SH-SY5Y (cell line): ENCODE measurements around the gene HAND2.

Experiments used
- GATA2 ChIP-seq: IDR thresholded peaks from 2 replicates; pipeline ENCODE4 v1.6.1; 2011; ENCODE audit warnings: mild to moderate bottlenecking, low read depth, low read length
- GATA3 ChIP-seq: IDR thresholded peaks from 2 replicates; pipeline ENCODE4 v1.6.1; 2011; ENCODE audit warnings: low read depth, mild to moderate bottlenecking, low read length, moderate library complexity

- TF ChIP-seq GATA2 = no peak
- TF ChIP-seq GATA3 = no peak
These were observed 44.9 kb downstream of the HAND2 start for GRCh38 chr4:173485164-173485563.
